AG09319 (cell line): Measurements from ENCODE around the gene HK1.
A peak's percentile ranks its signal among the peaks of the same experiment; 100 is the strongest.

ENCODE experiments used
- DNase-seq: peaks from one replicate; pipeline ENCODE4 v3.0.0-alpha.2; 2010; ENCODE audit warnings: low read depth; ENCODE audit errors: extremely low read depth
- CTCF ChIP-seq: IDR thresholded peaks from 2 replicates; pipeline ENCODE4 v1.5.1; 2011; ENCODE audit warnings: low read depth, mild to moderate bottlenecking, inconsistent platforms, low read length, moderate library complexity

The HK1 gene

GRCh38 chr10:69406816-69407580 lies 128.7 kb downstream of the HK1 start:
- TF ChIP-seq CTCF = no peak
- no peak for DNase-seq

GRCh38 chr10:69407621-69408301 lies 129.5 kb downstream of the HK1 start:
- no peak for DNase-seq
- no peak for TF ChIP-seq CTCF

GRCh38 chr10:69408318-69409175 lies 130.3 kb downstream of the HK1 start:
- peak; percentile 59 for TF ChIP-seq CTCF
- DNase-seq = peak; percentile 90

- DNase-seq = no peak
- no peak for TF ChIP-seq CTCF
These were observed 130.8 kb downstream of the HK1 start for GRCh38 chr10:69409176-69409495.

GRCh38 chr10:69409968-69410367 lies 131.7 kb downstream of the HK1 start:
- no peak for DNase-seq
- TF ChIP-seq CTCF = no peak

- no peak for DNase-seq
- no peak for TF ChIP-seq CTCF
These were observed 132.2 kb downstream of the HK1 start for GRCh38 chr10:69410487-69410886.

GRCh38 chr10:69411476-69411875 lies 133.2 kb downstream of the HK1 start:
- TF ChIP-seq CTCF = no peak
- no peak for DNase-seq
